Activated CD4-positive, CD25-positive, alpha-beta regulatory T cell treated with anti-CD3 and anti-CD28 coated beads, Interleukin-2, amount 50 U/mL, for 16 hours (primary cell): ENCODE results near the gene ARID1B.

Experiments used
- DNase-seq: peaks from one replicate; pipeline ENCODE4 v3.0.0-alpha.2; 2020; ENCODE audit warnings: low read depth, low spot score

ARID1B gene

DNA sequence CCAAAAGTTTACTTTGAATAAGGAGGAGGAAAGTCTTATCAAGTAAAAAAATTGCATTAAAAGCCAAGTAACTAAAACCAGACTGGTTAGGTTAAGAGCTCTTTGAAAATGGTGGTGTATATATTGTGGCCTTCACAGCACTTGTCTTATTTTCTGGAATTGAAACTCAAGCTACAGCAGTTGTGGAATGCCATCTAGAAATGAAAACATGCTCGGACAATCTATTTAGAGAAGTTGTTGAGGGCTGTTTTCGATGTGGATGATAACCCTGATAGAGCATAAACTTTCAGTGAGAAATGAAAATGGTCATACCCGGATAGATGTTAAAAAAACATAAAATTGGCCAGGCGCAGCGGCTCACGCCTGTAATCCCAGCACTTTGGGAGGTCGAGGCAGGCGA, 47.0 kb downstream of the ARID1B start:
- DNase-seq: no peak

GRCh38 chr6:156825475-156825874, 48.3 kb downstream of the ARID1B start:
- DNase-seq: no peak

DNA sequence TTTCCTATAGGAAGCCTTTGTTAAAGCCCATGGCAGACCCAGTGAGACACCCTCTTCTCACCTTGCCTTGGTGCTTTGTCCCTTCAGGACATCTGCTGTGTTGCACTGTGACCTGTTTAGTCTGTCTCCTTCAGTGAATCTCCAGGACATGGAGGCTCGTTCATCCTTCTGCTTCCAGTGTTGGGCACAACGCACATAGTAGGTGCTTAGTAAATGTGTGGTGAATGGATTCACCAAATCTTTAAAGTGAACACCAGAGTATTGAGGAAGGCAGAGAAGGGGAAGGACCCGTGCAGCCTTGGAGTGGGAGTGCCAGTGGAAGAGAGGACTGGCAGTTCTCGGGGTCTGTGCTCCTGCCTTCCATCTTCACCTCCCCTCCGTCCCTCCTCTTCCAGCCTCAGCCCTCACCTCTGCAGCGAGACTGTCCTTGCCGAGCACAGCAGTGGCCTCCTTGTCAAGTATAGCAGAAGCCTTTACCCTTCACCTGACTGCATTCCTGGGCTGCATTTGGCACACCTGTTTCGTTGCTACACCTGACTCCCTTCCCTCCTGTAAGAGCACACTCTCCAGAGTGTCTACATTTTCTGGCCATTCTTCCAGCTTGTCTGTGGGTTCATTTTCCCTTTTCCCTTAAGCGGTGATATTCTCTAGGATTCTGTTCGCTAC, 49.2 kb downstream of the ARID1B start:
- no peak for DNase-seq

DNA sequence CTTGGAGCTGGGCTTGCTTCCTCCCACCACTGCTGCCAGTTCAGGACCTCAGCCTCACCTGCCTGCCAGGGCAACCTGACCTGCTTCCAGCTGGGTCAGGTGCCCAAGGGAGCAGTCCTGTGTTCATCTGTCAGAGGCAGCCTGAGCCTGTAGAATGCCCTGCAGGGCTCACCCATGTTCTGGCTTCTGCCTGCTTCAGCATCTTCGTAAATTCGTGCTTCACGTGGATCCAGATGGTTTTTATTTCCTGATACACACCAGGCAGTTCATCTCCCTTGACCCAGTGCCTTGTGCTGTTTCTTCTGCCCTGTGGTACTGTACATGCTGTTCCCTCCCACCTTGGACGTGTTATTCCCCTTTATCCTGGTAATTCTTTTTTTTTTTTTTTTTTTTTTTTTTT, 50.2 kb downstream of the ARID1B start:
- no peak for DNase-seq

DNA sequence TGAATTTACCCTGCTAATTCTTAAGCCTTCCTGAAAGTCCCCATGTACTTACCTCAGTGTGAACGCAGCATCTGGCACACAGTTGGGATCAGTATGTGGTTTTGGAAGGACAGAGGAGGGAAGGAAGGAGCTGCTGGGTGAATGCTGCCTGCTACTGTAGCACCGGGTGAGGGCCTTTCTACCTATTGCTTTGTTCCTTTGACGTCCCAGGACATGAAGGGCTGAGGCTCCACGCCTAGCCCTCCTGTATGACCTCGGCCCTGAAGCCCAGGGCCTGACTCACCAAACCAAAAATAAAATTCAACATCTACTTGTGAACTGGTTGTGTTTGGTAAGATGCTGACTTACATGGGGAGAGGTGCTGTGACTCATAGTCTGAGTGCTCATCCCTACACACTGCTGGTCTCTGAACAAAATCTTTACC, 51.1 kb downstream of the ARID1B start:
- no peak for DNase-seq

DNA sequence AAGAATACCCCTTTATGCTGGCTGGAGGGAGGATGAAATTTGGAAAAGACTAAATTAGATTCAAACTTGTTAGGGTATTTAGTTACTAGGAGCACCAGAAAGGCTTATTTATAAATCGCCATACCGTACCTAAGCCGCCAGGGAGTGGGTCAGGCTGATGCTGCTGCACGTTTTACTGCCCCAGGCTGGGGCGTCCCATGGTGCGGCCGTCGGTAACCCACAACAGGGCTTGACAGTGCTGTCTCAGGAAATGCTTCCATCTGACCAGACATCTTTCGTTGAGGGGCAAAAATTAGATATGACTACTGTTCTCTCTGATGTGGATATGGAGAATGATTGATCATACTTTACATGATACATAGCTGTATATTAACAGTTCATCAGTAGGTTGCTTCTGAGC, 52.9 kb downstream of the ARID1B start:
- no peak for DNase-seq

DNA sequence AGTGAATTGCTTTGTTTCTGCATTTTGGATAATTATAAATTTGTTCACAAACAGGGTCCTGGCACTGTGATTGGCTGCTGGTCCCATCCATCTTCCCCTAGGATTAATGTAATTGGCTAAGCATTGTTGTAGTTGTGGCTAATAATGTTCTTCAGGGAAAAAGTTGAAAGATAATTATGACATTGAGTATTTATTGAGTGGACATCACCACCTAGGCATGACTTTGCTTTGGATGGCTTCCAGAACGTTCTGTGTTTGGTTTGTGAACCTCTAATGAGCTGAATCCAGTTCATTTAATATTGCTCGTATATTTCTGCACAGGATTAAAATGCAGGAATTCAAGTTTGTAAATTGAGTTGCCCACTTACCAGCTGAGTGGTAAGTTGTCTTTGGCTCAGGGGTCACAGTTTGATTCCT, 55.1 kb downstream of the ARID1B start:
- no peak for DNase-seq

- no peak for DNase-seq
These were observed 55.5 kb downstream of the ARID1B start for GRCh38 chr6:156832669-156833068.

- no peak for DNase-seq
These were observed 56.6 kb downstream of the ARID1B start for GRCh38 chr6:156833755-156834154.

GRCh38 chr6:156839129-156839528, 62.0 kb downstream of the ARID1B start:
- DNase-seq: no peak

GRCh38 chr6:156839591-156840001, 62.4 kb downstream of the ARID1B start:
- no peak for DNase-seq

GRCh38 chr6:156840136-156840535, 63.0 kb downstream of the ARID1B start:
- no peak for DNase-seq

DNA sequence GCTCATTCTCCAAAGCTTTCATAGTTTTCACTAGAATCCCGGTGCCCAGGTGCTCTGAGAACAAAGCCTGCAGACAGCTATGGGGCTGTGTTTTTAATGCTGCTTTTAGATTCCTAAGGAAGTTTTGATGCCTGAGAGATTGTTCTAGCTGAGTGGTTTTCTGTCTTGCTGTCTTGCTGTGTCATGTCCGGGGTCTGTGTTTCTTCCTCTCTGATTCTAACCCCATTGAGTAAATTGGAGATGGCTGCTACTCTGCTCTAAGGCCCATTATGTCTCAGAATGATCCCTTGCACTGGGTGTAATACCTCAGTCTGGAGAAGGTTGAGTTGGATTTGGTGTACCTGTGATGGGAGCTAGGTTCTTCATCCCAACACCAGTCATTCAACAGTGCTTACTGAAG, 63.4 kb downstream of the ARID1B start:
- DNase-seq: no peak

DNA sequence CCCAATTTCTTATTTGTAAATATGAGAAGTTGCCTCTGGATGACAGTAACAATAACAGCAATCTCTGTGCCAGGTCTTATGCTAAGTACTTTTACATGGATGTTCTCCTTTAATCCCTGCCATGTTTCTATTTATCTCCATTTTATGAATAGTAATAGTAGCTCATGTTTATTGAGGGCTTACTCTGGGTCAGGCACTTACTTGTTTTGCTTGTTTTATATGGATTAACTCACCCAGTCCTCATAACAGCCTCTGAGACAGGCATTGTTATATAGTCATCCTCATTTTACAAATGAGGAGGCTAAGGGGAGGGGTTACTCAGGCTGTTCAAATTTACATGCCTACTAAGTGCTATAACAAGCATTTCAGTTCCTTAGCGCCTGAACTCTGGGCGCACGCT, 64.3 kb downstream of the ARID1B start:
- no peak for DNase-seq

DNA sequence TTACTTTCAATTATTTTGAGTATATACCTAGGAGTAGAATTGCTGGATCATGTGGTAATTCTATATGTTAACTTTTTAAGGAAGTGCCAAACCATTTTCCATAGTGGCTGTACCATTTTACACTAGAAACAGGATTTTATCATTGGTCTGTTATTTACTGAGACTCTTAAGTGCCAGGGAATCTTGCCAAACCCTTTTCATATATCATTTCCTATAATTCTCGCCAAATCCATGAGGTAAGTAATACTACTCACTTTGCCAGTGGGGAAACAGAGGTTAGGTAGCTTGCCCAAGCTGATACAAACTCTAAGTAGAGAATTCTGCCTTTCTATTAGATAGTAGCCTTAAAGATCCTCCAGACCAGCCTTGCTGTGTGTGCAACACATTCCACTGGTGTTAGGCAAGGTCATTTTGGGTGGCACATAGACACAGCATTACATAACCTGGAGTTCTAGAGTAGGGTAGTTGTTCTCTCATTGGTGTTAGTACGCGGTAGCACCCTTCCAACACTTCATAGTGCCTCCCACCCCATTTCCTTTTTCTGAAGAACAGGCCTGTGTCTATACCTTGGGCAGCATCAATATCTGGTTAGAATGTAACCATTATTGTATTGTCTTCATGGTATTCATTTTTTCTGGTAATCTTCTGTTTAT, 65.5 kb downstream of the ARID1B start:
- no peak for DNase-seq

- no peak for DNase-seq
These were observed 66.9 kb downstream of the ARID1B start for GRCh38 chr6:156844089-156844488.

DNA sequence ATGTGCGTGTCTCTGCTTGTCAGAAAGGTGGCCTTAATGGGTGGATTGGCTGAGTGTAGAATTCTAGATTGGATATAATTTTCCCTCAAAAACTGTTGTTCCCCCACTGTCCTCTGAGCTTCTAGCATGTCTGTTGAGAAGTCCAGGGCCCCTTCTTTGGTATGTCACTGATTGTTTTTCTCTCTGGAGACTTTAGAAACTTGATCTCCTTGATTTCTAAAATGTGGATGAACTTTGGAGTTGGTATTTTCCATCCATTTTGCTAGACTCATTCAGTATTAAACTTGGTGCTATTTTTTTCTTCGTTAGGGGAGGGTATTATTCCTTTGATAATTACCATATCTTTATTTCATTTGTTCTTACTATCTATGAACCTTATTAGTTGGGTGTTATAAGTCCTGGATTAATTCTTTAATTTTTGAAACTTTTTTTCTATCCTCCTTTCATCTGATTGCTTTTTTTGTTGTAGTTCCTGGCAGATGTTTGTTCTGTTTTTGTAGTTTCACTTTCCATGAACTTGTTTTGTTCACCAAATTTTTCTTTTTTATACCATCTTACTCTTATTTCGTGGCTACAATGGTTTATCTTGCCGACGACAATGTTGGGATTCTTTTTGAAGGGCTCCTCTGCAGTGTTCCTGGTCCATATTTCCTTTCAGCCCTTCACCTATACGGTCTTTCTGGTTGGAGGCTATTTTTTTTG, 68.4 kb downstream of the ARID1B start:
- DNase-seq: no peak

DNA sequence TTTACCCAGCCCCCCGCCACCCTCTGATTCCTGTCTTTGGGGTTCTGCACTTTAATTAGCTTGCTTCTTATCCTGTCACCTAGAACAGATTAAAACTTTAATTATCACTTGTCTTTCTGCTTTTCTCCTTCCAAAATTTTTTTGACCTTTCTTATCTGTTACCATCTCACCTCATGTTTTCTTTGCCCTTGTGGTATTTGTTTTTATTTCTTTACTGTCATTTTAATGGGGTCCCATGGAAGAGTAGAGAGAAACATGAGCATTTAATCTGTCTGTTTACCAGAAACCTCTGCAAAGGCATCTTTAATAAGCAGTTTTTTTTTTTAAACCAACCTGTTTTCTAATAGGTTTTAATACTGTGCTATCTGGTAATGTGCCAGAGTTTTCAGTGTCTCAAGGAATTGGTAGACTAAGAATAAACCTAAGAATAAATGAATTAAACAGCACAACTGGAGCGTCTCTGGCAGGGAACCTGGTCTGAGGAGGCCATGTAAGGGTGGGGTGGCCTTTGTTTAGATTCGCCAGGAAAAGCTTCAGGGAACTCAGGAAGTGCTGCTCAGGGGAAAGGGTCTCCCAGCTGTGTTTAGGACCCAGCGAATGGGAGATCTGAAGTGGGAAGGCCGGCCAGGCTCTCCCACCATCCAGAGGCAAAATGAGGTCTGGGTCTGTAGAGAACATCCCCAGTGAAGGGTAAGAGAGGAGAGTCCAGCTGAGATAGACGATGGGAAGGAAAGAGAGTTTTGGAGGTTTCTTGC, 69.8 kb downstream of the ARID1B start:
- DNase-seq: no peak

DNA sequence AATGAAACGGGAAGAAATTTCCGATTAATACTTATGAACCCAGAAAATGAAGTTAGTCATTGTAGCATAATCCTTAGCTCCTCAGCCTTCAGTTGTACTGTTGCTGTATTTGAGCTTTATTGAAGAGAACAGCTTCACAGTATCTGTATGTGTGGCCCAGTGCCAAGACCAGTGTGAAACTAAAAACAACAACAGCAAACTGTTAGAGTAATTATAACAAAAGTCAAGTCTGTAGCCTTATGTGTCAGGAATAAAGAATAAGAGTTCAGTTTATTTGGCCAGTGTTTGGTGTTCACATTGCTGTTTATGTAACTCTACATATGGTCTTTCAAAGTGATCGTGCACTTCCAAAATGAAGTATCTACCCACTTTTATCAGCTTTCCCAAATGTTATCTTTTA, 70.9 kb downstream of the ARID1B start:
- DNase-seq: no peak

DNA sequence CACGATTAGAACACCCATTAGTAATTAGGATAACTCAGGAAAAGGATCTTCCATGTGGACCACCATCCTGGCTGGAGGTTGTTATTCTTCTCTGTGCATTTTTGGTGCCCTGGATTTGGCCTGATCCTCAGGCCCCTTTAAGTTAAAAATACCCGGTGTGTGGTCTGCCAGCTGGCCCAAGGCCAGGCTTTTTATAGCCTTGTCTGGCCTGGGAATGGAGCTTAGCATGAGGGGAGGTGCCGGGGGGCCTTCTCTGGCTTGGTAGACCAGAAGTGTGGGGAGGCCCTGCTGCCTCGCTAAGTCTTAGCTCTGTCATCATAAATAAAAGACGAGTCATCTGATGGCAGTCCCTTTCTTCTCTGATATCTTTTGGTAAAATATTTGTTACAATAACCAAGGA, 71.4 kb downstream of the ARID1B start:
- no peak for DNase-seq

DNA sequence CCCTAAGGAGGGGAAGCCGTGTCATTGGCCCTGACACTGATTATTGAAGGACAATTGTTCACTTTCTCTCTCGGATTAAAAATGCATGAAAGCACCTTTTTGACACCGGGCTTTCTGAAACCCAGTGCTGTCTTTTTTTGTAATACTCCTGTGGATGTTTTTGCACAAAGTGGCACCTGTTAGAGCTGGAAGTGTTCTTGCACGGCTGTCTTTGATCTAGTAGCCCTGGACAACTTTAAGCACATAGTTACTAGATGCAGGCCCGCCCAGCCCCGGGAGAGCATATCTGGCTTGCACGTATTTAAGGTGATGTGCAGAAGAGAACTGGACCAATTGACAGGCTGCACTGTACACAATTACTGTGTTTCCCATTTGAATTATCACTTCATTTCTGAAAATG, 72.6 kb downstream of the ARID1B start:
- no peak for DNase-seq

GRCh38 chr6:156850353-156850752, 73.2 kb downstream of the ARID1B start:
- no peak for DNase-seq
